ENCODE measurements around the gene TTLL5. TPM values are rescaled to one million over a fixed set of nuclear protein-coding genes. Genes with fewer than 3 reads are reported as not detected.

TTLL5 gene
- total RNA-seq, 4 donors from 2014 or later: 36.3 to 61.8 (median 36.7) TPM

GRCh38 chr14:75865531-75865930, 204.5 kb downstream of the TTLL5 start:
- Histone ChIP-seq H3K9me3 (no peaks in the 10 kb centered on the region), H3K4me1 (peaks cover 0 to 42% (median 5%) of the 10 kb centered on the region in 4 donors), H3K36me3 (no peaks in the 10 kb centered on the region), H3K27me3 (no peaks in the 10 kb centered on the region), H3K4me3 (no peak overlapping the region), H3K27ac (no peak overlapping the region)
- WGBS, 2 donors: 44 to 49% methylated on average over 2 of the region's 2 CpGs
- no peak for DNase-seq (ENCODE audit: low spot score in 2 of 2)
- TF ChIP-seq EP300 (IDR thresholded peaks at IDR 0.05) (no peak), POLR2A (IDR thresholded peaks at IDR 0.05) (no peak), CTCF (IDR thresholded peaks at IDR 0.05) (no peak)

- Histone ChIP-seq H3K9me3 (no peaks in the 10 kb centered on the region), H3K27ac (no peak overlapping the region)
- 95 to 97% methylated on average over 1 of the region's 1 CpG for WGBS, 2 donors
Measured at GRCh38 chr14:75866970-75867369, 205.9 kb downstream of the TTLL5 start.

GRCh38 chr14:75871181-75871880, 210.3 kb downstream of the TTLL5 start:
- no peaks in the 10 kb centered on the region for H3K27me3 ChIP-seq
- H3K27ac ChIP-seq: no peak overlapping the region
- peaks cover 0 to 5% (median 0%) of the 10 kb centered on the region in 3 donors for H3K36me3 ChIP-seq
- 65 to 69% methylated on average over 6 of the region's 6 CpGs for WGBS, 2 donors
- no peak for DNase-seq (ENCODE audit: low spot score in 2 of 2)
- no peaks in the 10 kb centered on the region for H3K9me3 ChIP-seq
- no peak overlapping the region for H3K4me3 ChIP-seq
- TF ChIP-seq CTCF (IDR thresholded peaks at IDR 0.05): no peak
- TF ChIP-seq POLR2A (IDR thresholded peaks at IDR 0.05): no peak
- TF ChIP-seq EP300 (IDR thresholded peaks at IDR 0.05): no peak
- H3K4me1 ChIP-seq: peaks cover 0 to 38% (median 9%) of the 10 kb centered on the region in 4 donors

More at GRCh38 chr14:75866970-75867369, 205.9 kb downstream of the TTLL5 start:
- Histone ChIP-seq H3K36me3 (peaks cover 0 to 5% (median 0%) of the 10 kb centered on the region in 3 donors), H3K4me3 (no peak overlapping the region), H3K4me1 (peaks cover 0 to 42% (median 5%) of the 10 kb centered on the region in 4 donors), H3K27me3 (no peaks in the 10 kb centered on the region)
- no peak for DNase-seq (ENCODE audit: low spot score in 2 of 2)
- TF ChIP-seq EP300 (IDR thresholded peaks at IDR 0.05) (no peak), POLR2A (IDR thresholded peaks at IDR 0.05) (no peak), CTCF (IDR thresholded peaks at IDR 0.05) (no peak)

- H3K4me1 ChIP-seq: peaks cover 0 to 14% (median 5%) of the 10 kb centered on the region in 4 donors
- no peaks in the 10 kb centered on the region for H3K27me3 ChIP-seq
- no peak overlapping the region for H3K4me3 ChIP-seq
- no peak overlapping the region for H3K27ac ChIP-seq
- peaks cover 0 to 4% (median 0%) of the 10 kb centered on the region in 3 donors for H3K36me3 ChIP-seq
- TF ChIP-seq CTCF (IDR thresholded peaks at IDR 0.05) (no peak), EP300 (IDR thresholded peaks at IDR 0.05) (no peak), POLR2A (IDR thresholded peaks at IDR 0.05) (no peak)
- no peaks in the 10 kb centered on the region for H3K9me3 ChIP-seq
- DNase-seq (ENCODE audit: low spot score in 2 of 2): no peak
- WGBS, 2 donors: 61 to 70% methylated on average over 1 of the region's 1 CpG
Measured at GRCh38 chr14:75875958-75876357, 214.9 kb downstream of the TTLL5 start.

GRCh38 chr14:75876530-75876929, 215.5 kb downstream of the TTLL5 start:
- 49 to 60% methylated on average over 3 of the region's 3 CpGs for WGBS, 2 donors

More at GRCh38 chr14:75876530-75876929, 215.5 kb downstream of the TTLL5 start:
- H3K9me3 ChIP-seq: no peaks in the 10 kb centered on the region
- peaks cover 0 to 14% (median 5%) of the 10 kb centered on the region in 4 donors for H3K4me1 ChIP-seq
- DNase-seq (ENCODE audit: low spot score in 2 of 2): no peak
- no peak overlapping the region for H3K4me3 ChIP-seq
- H3K36me3 ChIP-seq: no peaks in the 10 kb centered on the region
- H3K27me3 ChIP-seq: no peaks in the 10 kb centered on the region
- TF ChIP-seq POLR2A (IDR thresholded peaks at IDR 0.05) (no peak), CTCF (IDR thresholded peaks at IDR 0.05) (no peak), EP300 (IDR thresholded peaks at IDR 0.05) (no peak)
- peak overlapping the region in 1 of 4 donors; percentile 13 for H3K27ac ChIP-seq

Measured in tibial nerve (tissue), 4 donors.